HG03558 (cell line): ENCODE measurements around the gene ZBTB8A.
"Not testable (repeated sequence)": the region's sequence is repeated elsewhere in the genome, so short reads cannot be mapped to it uniquely, and the experiment has no call there.

Source experiments
- ATAC-seq: cut with Tn5 transposase; IDR thresholded peaks from one replicate; pipeline ENCODE4 v1.9.1; 2021; ENCODE audit warnings: moderate number of reproducible peaks; ENCODE audit not compliant: unreplicated experiment; ENCODE audit errors: extremely low read depth

ZBTB8A gene

DNA sequence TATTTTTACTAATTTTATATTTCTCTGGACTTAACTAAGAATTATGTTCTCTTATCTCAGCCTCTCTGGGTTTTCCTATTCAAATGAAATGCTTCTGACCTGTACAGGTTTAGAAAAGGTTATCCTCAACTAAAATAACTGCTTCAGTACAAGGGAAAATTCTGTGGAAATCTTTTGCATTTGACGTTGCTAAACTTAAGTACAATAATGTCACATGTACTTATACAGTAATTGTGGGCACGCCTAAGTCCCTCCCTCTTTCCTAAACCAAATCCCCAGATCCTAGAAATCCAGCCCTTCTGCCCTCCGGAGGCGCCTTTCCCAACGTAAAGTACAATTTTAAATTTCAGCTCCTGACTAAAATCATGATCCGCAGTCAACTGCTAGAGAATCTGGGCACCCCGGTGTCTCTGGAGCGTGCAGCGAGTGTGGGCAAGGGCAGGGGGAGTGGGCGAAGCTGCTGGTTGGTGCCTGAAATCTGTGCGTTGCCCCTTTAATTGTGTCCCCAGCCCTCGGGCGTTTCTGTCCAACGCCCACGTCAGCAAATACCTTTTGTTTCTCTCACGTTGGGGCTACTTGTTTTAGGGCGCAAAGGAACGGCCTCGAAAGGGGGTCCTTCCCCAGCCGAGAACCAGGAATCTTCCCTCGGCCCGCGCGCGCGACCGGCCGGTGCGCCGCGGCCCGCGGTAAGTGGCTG lies at the start of gene ZBTB8A:
ZBTB8A (plus strand) TSS at position 541 of the 697 bp plus-strand sequence. CDS start 53,505 bp downstream, outside the sequence.
- no peak for ATAC-seq

DNA sequence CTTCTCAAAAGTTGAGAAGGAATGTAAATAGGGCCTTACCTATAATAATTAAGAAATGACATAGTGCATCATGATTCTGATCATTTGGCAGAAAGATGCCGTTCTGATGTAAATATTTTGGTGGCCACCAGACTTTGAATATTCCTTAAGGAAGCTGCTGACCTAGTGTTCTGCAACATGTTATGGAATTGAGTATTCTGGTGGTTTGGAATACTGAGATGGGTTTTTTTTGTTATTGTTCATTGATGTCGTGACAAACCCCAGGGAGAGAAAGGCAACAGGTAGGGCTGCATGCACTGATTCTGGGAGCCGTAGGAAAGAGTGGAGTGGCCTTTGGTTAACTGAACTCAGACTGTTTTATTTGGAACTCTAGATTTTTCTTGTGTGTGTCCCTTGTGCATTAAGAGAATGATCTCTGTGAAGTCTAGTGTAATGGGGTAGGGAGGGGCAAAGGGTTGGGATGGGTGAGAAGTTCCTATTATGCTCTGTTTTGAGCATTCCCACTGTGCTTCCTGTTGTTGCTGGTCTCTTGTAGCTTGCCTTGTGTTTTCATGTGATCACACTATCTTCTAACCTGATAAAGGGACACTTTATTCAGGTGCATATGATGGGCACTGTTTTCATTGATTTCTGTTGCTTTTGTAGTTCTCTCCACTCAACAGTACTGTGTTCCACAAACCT lies 49.3 kb upstream of the ZBTB8A start:
- no peak for ATAC-seq

DNA sequence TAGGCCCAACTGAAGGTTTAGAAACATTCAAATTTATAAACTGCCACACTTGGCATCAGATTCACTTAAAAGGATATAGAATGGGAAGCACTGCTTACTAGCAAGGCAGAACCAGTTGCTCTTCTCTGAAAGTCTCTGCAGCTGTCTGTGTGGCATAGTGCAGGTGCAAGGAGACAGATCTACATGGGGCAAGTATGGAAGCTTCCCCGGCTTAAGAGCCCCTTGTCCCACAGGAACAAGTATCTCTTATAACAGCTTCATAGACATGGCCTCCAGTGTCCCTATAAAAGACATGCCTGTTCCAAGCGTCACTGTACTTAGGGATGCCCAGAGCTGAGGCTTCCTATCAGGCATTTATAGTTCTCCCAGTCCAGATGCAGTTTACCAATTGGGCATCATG lies 47.8 kb upstream of the ZBTB8A start:
- no peak for ATAC-seq

DNA sequence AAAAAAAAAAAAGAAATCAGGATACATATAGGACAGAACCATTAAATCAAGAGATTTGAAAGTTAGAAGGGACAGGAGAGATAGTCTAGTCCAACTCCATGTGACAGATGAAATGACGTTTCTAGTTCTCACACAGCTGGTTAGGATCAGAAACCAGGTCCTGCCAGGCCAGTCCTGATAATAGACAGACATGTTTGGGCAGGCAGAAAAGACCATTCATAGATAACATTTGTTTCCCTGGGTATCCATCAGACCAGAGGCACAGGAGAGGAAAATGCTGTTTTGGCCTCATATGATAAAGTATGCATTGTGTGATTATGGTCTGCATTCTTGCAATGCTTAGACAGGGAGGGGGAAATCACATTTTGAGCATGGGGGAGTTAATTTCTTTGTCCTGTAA lies 45.0 kb upstream of the ZBTB8A start:
- no peak for ATAC-seq

DNA sequence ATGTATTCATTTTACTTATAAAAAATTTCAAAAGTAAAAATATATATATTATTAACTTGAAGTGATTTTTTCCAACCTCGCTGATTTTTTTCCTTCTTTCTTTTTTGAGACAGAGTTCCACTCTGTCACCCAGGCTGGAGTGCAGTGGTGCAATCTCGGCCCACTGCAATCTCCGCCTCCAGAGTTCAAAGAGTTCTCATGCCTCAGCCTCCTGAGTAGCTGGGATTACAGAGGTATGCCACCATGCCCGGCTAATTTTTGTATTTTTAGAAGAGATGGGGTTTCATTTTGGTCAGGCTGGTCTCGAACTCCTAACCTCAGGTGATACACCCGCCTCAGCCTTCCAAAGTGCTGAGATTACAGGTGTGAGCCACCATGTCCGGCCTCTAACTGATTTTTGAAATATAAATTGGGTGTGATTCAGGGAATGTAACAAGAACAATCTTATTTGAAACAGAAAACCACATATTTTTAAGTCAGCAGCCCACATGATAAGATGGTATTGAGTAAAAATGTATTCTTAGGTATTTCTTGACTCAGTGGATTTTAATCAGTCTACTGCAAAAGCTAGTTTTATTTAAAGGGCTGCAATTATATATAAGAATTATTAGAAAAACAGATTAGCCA lies 44.4 kb upstream of the ZBTB8A start:
- ATAC-seq: no peak

DNA sequence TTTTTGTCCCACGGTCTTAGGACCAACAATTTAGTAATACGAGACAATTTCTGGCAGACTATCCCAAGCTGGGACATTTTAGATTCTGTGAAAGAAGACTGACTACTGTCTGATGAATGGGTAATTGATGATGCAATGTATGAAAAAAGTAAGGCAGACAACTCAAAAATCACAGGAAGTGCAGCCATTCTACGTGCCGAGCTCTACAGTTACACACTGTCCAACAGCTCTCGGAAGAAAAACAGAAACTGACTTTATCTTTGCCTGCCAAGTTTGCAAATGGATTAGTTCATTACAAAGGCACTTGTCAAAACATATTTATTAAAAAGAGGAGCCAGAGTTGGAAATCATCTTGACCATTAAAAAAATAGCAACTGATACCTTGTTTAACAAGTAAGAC lies 43.1 kb upstream of the ZBTB8A start:
- no peak for ATAC-seq

DNA sequence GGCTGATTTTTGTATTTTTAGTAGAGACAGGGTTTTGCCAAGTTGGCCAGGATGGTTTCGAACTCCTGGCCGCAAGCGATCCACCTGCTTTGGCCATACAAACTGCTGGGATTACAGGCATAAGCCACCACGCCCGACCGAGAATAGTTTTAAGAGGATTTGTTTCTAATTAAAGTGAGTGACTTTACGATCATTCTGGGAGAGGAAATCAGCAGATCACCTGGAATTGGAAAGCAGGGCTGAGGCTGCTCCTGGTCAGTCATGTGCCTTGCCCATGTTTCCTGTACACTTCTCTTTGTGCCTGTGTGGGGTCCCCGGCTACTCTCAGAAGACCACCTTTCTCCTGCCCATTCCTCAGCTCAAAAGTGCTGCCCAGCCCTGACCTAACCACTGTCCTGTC lies 40.5 kb upstream of the ZBTB8A start:
- ATAC-seq: no peak

DNA sequence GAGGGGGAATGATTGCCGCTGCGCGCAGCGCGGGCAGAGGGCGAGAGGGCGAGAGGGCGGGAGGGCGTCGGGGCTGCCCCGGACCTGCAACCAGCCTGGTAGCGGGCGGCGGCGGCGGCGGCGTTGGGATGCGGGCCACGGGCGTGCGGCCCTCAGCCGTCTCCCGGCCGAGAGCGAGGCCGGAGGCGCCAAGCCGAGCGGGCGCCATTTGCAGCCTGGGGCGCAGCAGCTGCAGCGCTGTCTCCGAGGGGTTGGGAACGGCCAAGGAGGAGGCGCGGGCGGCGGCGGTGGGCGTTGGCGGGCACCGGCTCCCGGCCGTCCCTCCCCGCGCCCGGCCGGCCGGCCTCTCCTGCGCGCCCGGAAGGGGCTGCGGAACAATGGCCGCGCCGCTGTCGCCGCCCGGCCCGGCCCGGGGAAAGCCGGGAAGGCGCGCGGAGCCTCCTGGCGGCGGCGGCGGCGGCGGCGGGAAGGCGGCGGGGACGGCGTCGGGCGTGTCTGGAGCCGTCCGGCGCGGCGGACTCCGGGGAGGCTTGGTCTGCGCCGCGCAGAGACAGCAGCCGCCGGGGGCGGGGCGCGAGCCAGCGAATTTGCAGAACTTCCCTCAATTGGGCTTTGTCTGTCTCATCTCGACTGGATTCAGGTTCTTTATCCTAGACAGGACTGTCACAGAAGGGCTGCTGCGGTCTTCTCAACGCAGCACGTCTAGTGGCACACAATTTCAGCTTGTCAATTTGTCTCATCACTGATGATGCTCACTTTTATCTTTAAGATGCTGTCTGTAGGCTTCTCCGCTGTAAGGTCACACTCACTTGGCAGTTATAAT lies 38.6 kb upstream of the ZBTB8A start:
- no peak for ATAC-seq

DNA sequence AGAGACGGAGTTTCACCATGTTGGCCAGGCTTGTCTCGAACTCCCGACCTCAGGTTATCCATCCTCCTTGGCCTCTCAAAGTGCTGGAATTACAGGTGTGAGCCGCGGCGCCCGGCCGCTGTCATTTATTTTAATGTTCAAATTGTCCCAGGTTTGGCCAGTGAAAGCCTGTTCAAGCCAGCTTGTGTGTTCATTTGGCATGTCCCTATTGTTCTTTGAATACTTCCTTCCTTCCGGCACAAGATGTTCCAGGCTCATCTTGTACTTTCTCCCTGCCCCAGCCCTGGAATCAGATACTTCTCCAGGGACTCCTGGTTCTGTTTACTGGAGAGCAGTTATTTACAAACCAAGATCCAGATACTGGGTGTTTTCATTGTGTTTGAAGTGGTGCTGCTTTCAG lies 37.4 kb upstream of the ZBTB8A start:
- no peak for ATAC-seq

DNA sequence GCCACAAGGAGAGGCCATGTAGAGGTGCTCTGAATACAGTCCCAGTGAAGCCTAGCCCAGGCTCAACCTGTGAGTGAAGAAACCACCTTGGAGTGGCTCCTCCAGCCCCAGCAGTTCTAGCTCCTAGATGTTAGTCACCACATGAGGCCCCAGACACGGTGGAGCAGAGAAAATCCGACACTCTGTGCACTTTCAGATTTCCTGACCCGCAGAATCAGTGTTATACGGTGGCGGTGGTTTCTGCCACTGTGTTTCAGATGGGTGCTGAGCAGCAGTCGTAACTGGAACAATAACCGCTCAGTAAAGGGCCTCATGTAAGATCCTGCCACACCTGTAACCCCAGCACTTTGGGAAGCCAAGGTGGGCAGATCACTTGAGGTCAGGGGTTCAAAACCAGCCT lies 36.1 kb upstream of the ZBTB8A start:
- no peak for ATAC-seq

DNA sequence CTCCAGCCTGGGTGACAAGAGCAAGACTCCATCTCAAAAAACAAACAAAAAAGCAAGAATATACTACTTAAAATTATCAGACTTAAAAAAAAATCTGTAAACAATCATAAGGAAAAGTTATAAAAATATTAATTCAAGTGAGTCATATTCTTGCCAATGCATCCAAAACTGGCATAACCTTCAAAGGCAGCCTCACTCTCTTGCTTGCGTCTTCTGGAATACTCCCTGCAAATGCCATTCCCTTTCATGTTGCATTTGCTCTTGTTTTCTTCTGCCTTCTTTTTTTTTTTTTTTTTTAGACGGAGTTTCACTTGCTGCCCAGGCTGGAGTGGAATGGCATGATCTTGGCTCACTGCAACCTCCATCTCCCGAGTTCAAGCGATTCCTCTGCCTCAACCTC lies 32.2 kb upstream of the ZBTB8A start:
- ATAC-seq: no peak

DNA sequence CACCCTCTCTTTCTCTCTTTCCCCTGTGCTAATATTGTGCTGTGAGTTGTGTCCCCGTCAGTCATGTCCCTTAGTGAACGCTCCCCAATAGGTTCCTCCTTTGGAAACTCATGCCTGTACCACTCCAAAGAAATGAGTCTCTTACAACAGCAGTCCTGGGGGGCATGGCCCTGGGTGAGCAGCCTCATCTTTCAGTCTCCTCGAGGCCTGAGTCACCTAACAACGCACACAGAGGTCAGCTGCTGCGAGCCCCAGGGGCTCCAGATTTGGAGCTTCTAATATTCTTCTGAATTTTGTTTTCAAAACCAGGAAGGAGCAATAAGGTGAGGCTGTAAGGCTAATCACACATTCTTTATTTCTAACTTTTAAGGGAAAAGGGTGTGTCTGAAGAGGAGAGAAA lies 30.5 kb upstream of the ZBTB8A start:
- ATAC-seq: no peak

DNA sequence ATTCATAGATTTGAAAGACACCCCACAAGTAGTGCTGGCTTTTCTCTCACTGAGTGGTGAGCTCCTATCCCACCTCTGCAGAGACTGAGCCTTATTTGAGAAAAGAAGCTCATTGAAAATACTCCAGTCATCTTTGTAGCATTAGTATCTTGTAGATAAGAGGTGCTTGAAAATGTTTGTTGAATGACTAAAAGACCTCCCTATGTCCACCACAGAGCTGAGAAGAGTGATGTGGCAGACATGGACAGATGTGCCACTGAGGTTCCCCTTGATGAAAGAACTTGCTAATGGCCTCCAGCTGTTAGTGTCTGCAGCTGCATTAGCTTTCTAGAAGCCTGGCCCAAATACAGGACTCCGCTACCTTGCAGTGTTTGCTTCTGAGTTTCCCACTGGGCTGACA lies 29.3 kb upstream of the ZBTB8A start:
- no peak for ATAC-seq

DNA sequence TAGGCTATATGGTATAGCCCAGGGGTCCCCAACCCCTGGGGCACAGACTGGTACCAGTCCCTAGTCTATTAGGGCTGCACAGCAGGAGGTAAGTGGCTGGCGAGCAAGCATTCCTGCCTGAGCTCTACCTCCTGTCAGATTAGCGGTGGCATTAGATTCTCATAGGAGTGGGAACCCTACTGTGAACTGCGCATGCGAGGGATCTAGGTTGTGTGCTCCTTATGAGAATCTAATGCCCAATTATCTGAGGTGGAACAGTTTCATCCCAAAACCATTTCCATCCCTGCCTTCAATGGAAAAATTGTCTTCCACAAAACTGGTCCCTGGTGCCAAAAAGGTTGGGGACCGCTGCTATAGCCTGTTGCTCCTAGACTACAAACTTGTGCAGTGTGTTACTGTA lies 22.8 kb upstream of the ZBTB8A start:
- ATAC-seq: no peak

DNA sequence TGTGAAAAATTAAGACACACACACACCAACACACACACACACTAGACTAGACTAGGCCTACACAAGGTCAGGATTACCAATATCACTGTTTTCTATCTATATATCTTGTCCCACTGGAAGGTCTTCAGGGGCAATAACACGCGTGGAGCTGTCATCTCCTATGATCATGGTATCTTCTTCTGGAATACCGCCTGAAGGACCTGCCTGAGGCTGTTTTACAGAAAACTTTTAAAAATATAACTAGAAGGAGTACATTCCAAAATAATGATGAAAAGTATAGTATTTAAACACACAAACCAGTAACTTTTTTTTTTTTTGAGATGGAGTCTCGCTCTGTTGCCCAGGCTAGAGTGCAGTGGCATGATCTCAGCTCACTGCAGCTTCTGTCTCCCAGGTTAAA lies 20.3 kb upstream of the ZBTB8A start:
- ATAC-seq: no peak

DNA sequence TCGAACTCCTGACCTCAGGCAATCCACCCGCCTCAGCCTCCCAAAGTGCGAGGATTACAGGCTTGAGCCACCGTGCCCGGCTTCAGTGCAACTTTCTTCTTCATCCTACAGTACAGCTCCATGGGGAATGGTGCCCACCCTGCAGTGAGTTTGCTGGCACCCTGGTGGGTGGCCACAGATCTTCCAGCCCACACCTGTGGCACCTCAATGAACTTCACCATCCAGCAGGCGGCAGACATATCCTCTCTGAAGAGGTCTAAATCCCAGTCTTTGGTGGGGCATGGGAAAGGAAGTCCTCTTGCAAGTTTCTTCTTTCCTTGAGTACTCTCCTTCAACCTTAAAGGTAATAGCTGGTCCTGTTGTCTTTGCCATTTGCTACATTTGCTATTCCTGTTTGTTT lies 18.1 kb upstream of the ZBTB8A start:
- ATAC-seq: no peak

DNA sequence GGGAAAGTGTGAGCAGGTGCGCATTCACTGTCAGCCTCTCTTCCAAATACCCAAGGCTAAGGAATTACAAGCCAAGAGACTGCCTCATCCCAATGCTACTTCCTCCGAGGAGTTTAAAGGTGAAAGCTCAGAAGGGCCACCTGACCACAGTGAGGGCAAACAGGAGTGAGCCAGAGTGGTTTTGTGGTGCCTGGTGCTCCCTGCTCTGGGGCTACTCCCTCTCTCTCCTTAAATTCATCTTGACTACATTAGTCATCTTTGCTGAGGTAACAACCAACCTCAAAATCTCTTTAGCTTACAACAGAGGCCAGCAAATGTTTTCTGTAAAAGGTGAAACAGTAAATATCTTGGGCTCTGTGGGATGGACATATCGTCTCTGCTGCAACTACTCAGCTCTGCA lies 14.2 kb upstream of the ZBTB8A start:
- no peak for ATAC-seq

DNA sequence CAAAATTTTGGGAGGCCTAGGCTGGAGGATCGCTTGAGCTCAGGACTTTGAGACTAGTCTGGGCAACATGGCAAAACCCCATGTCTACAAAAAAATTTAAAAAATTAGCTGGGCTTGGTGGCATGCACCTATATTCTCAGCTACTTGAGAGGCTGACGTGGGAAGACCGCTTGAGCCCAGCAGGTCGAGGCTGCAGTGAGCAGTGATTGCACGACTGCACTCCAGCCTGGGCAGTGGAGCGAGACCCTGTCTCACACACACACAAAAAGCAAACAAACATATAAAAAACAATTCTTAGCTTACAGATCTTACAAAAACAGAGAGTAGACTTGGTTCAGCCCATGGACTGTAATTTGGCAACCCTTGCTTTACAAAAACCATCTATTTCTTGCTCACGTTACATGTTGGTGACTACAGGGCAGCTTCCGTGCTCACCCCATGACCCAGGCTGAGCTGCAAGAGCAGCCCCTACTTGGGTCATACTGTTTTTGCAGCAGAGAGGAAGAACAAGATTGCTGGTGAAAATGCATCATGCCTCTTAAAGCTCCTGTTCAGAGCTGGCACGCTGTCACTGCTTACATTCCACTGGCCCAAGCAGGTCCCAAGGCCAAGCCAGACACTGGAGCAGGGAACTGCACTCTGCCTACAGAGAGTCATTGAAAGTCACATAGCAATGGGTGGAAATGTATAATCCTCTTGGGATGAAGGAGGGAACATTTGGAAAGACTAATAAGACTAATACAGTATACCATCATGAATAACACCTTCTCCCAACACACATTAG lies 13.4 kb upstream of the ZBTB8A start:
- ATAC-seq: no peak

DNA sequence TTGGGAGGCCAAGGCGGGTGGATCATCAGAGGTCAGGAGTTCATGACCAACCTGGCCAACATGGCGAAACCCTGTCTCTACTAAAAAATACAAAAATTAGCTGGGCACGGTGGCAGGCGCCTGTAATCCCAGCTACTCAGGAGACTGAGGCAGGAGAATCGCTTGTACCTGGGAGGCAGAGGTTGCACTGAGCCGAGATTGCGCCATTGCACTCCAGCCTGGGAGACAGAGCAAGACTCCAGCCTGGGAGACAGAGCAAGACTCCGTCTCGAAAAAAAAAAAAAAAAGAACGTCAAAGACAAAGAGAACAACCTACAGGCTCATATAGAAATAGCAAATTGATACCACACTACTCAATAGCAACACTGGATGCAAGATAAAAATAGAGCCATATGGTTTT lies 10.7 kb upstream of the ZBTB8A start:
- ATAC-seq: not testable (repeated sequence)

DNA sequence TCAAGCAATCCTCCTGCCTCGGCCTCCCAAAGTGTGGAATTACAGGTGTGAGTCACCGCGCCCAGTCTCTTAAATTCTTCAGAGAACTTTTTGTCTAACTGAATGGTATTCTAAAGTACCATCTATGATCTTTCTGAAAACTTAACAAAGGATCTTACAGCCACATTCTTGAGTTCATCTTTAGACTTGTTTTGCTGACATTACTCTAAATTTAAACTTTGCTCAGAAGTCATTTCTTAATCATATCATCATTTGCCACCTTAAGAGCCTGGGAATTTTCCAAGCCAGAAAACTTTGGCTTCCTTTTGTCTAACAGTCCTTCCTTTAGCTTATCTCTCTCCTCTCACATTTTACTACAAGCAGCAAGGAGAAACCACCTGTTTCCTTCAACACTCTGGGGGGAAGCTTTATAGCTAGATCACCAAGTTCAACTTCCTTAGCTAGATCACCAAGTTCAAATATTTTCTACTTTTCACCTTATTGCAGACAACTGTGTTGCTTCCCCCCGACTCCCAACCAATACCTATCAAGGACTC lies 5.4 kb upstream of the ZBTB8A start:
- ATAC-seq: no peak
